Liver (tissue), 9 donors: ENCODE measurements around the gene CACNB4. TPM values are rescaled to one million over a fixed set of nuclear protein-coding genes. Genes with fewer than 3 reads are reported as not detected.

ENCODE experiments used
- DNase-seq: peaks from one replicate; pipeline ENCODE4 v3.0.0-alpha.2; 2017; ENCODE audit warnings: low spot score
- H3K27ac ChIP-seq, 2 donors: one replicate each; pipeline ENCODE4 v1.7.0; 2013; ENCODE audit warnings: inconsistent platforms in 2 of 2, low read length in 2 of 2, control low read depth in 1 of 2, low read depth in 1 of 2, mild to moderate bottlenecking in 1 of 2
- H3K27me3 ChIP-seq, 4 donors: one replicate each; pipeline versions ENCODE4 v1.6.1 to v1.7.0; 2013; ENCODE audit warnings: low read length in 3 of 4, inconsistent platforms in 1 of 4, mild to moderate bottlenecking in 1 of 4, moderate library complexity in 1 of 4; ENCODE audit not compliant: control insufficient read depth in 4 of 4, insufficient read depth in 4 of 4
- H3K36me3 ChIP-seq, 4 donors: one replicate each; pipeline versions ENCODE4 v1.6.1 to v1.7.0; 2013; ENCODE audit warnings: low read length in 3 of 4, mild to moderate bottlenecking in 3 of 4, low read depth in 1 of 4, moderate library complexity in 1 of 4; ENCODE audit not compliant: control insufficient read depth in 4 of 4, insufficient read depth in 3 of 4
- H3K4me1 ChIP-seq, 4 donors: one replicate each; pipeline versions ENCODE4 v1.6.1 to v1.7.0; 2013; ENCODE audit warnings: low read length in 3 of 4, mild to moderate bottlenecking in 3 of 4, moderate library complexity in 1 of 4; ENCODE audit not compliant: control insufficient read depth in 4 of 4, insufficient read depth in 4 of 4
- H3K4me3 ChIP-seq, 3 donors: one replicate each; pipeline versions ENCODE4 v1.6.1 to v1.7.0; 2013; ENCODE audit warnings: low read length in 3 of 3, control low read depth in 1 of 3, low read depth in 1 of 3, mild to moderate bottlenecking in 1 of 3
- H3K9ac ChIP-seq, 2 donors: one replicate each; pipeline ENCODE4 v1.7.0; 2013; ENCODE audit warnings: low read length in 2 of 2, mild to moderate bottlenecking in 2 of 2, moderate library complexity in 2 of 2, control low read depth in 1 of 2, low read depth in 1 of 2
- H3K9me3 ChIP-seq, 4 donors: one replicate each; pipeline versions ENCODE4 v1.6.1 to v1.7.0; 2013; ENCODE audit warnings: low read length in 3 of 4; ENCODE audit not compliant: control insufficient read depth in 4 of 4
- ATF3 ChIP-seq: IDR thresholded peaks from 2 replicates; pipeline ENCODE4 v1.6.1; 2016; ENCODE audit warnings: antibody characterized with exemption
- CTCF ChIP-seq: fragments of 150-350 bp; IDR thresholded peaks from 2 replicates; pipeline ENCODE4 v1.5.1; 2017; ENCODE audit warnings: improper control_type of control experiment, low read depth, low read length; ENCODE audit not compliant: missing input control
- EGR1 ChIP-seq, 2 donors: IDR thresholded peaks; 2 replicates each; pipeline ENCODE4 v1.6.1; 2016 to 2018; ENCODE audit warnings: antibody characterized with exemption in 2 of 2, low read depth in 2 of 2
- FOXA1 ChIP-seq: IDR thresholded peaks from 2 replicates; pipeline ENCODE4 v1.6.1; 2016; ENCODE audit warnings: antibody characterized with exemption
- FOXA2 ChIP-seq: IDR thresholded peaks from 2 replicates; pipeline ENCODE4 v1.6.1; 2016; ENCODE audit warnings: antibody characterized with exemption
- HNF4A ChIP-seq, 2 donors: conservative IDR thresholded peaks; 2 replicates each; pipeline ENCODE4 v1.6.1; 2016; ENCODE audit warnings: antibody characterized with exemption in 2 of 2, mild to moderate bottlenecking in 2 of 2
- HNF4G ChIP-seq: IDR thresholded peaks from 2 replicates; pipeline ENCODE4 v1.6.1; 2016; ENCODE audit warnings: antibody characterized with exemption
- JUND ChIP-seq, 2 donors: IDR thresholded peaks; 2 replicates each; pipeline ENCODE4 v1.6.1; 2016; ENCODE audit warnings: antibody characterized with exemption in 2 of 2
- NR2F2 ChIP-seq: IDR thresholded peaks from 2 replicates; pipeline ENCODE4 v1.6.1; 2016; ENCODE audit warnings: antibody characterized with exemption
- RAD21 ChIP-seq, 2 donors: IDR thresholded peaks; 2 replicates each; pipeline ENCODE4 v1.6.1; 2016; ENCODE audit warnings: antibody characterized with exemption in 2 of 2, mild to moderate bottlenecking in 2 of 2
- REST ChIP-seq: IDR thresholded peaks from 2 replicates; pipeline ENCODE4 v1.6.1; 2016; ENCODE audit warnings: antibody characterized with exemption, mild to moderate bottlenecking
- RXRA ChIP-seq, 2 donors: IDR thresholded peaks; 2 replicates each; pipeline ENCODE4 v1.6.1; 2017 to 2018; ENCODE audit warnings: antibody characterized with exemption in 2 of 2, mild to moderate bottlenecking in 1 of 2
- SP1 ChIP-seq: IDR thresholded peaks from 2 replicates; pipeline ENCODE4 v1.6.1; 2018; ENCODE audit warnings: antibody characterized with exemption, mild to moderate bottlenecking
- YY1 ChIP-seq: IDR thresholded peaks from 2 replicates; pipeline ENCODE4 v1.6.1; 2016; ENCODE audit warnings: antibody characterized with exemption, mild to moderate bottlenecking
- ZBTB33 ChIP-seq: IDR thresholded peaks from 2 replicates; pipeline ENCODE4 v1.6.1; 2016; ENCODE audit warnings: antibody characterized with exemption
- WGBS: extraction: QIAGEN DNeasy Blood & Tissue Kit; methylation state at CpG from one replicate; pipeline ENCODE4 v1.1.7; 2013; 5-methylcytosine and 5-hydroxymethylcytosine counted together
- polyA plus RNA-seq, 2 donors: library from polyadenylated mRNA; stranded (reverse) in 1 of 2; unstranded in 1 of 2; fragments of 200-250 nt in 1 of 2; fragments of >200 nt in 1 of 2; fragmentation: Nextera tagmentation in 1 of 2; extraction: Ambion mirVana in 1 of 2; gene quantifications; one replicate each; pipeline versions ENCODE4 v1.2.1 to v1.2.3, GENCODE V29; 2013 to 2015
- total RNA-seq, 2 donors: library from RNA; depleted of rRNA; stranded (reverse); fragments of >200 nt; gene quantifications; one replicate each; pipeline ENCODE4 v1.2.3, GENCODE V29; 2014
- donor health status: healthy.
- donor health status: healthy.
- donor health status: healthy.
- donor health status: healthy.
- donor health status: healthy.

Gene CACNB4
- total and polyA plus RNA-seq, 4 donors, result 0.02 to 0.50 (median 0.21) TPM

- no peak for TF ChIP-seq REST
- TF ChIP-seq SP1, result no peak
Observed at GRCh38 chr2:151841047-151841424, 257.8 kb downstream of the CACNB4 start (continued).

- 88% methylated on average over 5 of the region's 5 CpGs for WGBS
- H3K27ac ChIP-seq, result no peak overlapping the region
- TF ChIP-seq FOXA1 (no peak), ZBTB33 (no peak), FOXA2 (no peak), JUND (IDR thresholded peaks at IDR 0.05) (no peak), YY1 (no peak), ATF3 (no peak), RAD21 (IDR thresholded peaks at IDR 0.05) (no peak), SP1 (no peak), EGR1 (IDR thresholded peaks at IDR 0.05; ENCODE audit: low read depth in 2 of 2) (no peak), CTCF (no peak), HNF4G (no peak), RXRA (IDR thresholded peaks at IDR 0.05) (no peak), HNF4A (conservative IDR thresholded peaks at IDR 0.05) (no peak), NR2F2 (no peak)
Observed at GRCh38 chr2:151840216-151841046, 258.4 kb downstream of the CACNB4 start.

More at GRCh38 chr2:151840216-151841046, 258.4 kb downstream of the CACNB4 start:
- Histone ChIP-seq H3K9me3 (no peaks in the 10 kb centered on the region), H3K36me3 (no peaks in the 10 kb centered on the region), H3K9ac (no peak overlapping the region), H3K4me1 (no peaks in the 10 kb centered on the region), H3K4me3 (no peak overlapping the region), H3K27me3 (no peaks in the 10 kb centered on the region)
- no peak for DNase-seq
